Occipital lobe (tissue), 3 donors: ENCODE data around the gene KIF5A. TPM values are rescaled to one million over a fixed set of nuclear protein-coding genes. Genes with fewer than 3 reads are reported as not detected.

ENCODE experiments used
- DNase-seq: peaks from one replicate; lab custom pipeline; 2025; lab: John Stamatoyannopoulos, UW
- small RNA-seq: library from RNA; depleted of rRNA; stranded (forward); fragments of <200 nt; gene quantifications from one replicate; pipeline ENCODE3, GENCODE V24; 2014
- total RNA-seq: library from RNA; depleted of rRNA; stranded (reverse); fragments of >200 nt; gene quantifications from one replicate; pipeline ENCODE4 v1.2.3, GENCODE V29; 2014

KIF5A gene
- total RNA-seq, 1 donor from 2014 or later = 50.2 TPM

DNA sequence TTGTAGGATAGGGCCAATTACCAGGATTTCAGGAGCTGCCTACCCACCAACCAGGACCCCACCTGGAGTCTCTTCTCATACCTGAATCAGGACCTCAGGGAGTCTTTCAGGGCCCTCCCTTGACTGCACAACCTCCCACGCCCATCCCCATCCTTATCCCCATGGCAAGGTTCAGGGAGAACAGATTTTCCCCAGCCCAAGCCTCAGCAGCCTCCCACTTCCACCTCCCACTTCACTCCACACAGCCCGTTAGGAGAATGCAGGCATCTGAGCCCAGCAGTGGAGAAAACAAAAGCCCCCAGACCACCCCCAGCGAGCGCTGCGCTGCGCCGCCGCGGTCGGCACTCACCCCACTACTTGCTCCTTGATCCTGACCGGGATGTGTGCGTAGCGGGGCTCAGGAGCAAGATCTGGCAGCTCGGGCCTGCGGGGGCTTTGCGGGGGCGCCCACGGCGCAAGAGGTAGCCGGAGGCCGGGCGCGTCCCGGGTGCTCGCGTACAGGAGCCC, 81.8 kb downstream of the KIF5A start:
- DNase-seq = no peak

DNA sequence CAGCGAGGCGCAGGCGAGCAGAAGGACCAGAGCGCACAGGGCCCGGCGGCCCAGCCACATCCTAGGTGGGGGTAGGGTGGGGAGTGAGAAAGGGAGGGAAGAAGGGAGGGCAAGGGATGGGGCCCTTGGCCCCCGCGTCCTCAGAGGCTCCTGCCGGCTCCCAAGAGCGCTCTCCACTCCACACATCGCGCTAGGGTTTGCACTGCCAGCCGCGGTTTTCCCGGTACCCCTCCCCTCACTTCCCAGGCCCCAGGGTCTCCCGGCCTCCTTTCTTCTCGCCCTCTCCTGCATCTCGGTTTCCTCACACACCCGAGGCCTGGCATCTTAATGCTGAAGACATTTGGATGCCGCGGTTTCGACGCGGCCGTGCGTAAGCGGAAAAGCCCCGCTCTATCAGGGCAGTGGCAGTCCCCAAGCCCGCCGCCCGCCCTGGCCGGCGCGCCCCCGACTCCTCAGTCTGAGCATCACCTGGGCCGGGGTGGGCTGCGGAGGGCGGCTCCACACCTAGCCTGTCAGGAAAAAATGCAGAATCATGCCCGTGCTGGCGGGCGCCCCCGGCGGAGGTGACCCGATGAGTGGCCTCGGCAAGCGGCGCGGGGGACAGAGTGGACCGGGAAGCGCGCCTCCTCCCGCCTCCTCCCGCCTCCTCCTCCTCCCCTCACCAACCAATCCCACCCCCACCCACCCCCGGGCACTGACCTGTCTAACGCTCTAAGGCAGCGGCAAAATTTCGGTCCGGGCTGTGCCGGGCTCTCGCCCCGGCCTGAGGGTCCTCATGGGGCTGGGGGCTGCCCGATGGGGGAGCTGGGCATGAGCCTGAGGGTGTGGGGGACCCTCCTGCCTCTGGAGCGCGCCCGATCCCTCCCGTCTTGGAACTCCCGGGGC, 82.5 kb downstream of the KIF5A start:
- peak; percentile 24 for DNase-seq

DNA sequence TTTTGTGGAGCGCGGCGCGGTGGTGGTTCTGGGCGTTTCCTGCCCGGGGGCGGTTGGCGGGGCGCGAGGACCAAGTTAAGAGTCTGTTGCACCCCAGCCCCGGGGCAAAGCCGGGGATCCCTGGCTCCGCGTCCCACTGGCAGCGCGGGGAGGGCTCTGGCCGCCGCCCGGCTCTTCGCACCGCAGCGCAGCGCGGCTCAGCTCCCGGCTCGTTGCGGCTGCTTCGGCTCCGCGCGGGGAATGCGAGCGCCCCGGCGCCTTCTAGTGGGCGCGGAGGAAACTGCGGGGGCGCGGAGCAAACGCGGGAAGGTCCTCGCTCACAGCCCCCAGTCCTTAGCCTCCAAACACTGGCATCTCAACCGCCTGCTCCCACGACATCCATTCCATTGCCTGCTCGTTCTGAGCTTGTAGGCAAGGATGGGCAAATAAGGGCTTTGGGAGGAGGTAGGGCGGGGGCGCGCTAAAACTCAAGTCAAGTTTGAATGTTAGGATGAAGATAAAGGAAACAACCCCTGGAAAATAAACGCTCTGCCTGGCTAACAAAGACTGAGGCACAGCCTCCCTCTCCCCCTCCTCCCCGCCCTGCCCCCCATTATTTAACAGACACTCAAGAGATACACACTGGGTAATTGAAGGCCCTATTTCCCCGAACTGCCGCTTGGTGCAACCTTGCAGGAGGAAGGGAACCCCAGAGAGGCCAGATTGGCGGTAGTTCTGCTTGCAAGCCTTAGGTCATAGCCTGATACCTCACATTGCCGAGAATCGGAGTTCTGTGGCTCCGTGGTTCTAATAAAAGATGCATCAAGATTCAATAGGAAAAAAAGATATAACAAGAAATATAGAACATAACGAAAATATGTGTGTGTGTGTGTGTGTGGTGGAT, 83.4 kb downstream of the KIF5A start, which contains the start of gene B4GALNT1:
B4GALNT1 (minus strand) TSS at position 244 of the 883 bp plus-strand sequence. CDS start 1,069 bp downstream, outside the sequence.
- peak; percentile 60 for DNase-seq

Small RNA genes within 50 kb of the gene (small RNA-seq; reads per million reads assigned to genes)
- not detected for gene MIR616

Other genes with a start within 250 kb of the KIF5A start
- 21.7 TPM for gene R3HDM2, start 119.0 kb upstream of the KIF5A start, total RNA-seq
- gene INHBC, start 115.3 kb upstream of the KIF5A start, total RNA-seq = not detected
- not detected for gene INHBE, start 94.7 kb upstream of the KIF5A start, total RNA-seq
- 0.16 TPM for gene GLI1, start 90.3 kb upstream of the KIF5A start, total RNA-seq
- gene ARHGAP9, start 70.2 kb upstream of the KIF5A start, total RNA-seq = 0.94 TPM
- 65.2 TPM for gene MARS1, start 62.0 kb upstream of the KIF5A start, total RNA-seq
- 5.3 TPM for gene DDIT3, start 29.5 kb upstream of the KIF5A start, total RNA-seq
- gene MBD6, start 27.2 kb upstream of the KIF5A start, total RNA-seq = 2.0 TPM
- 103 TPM for gene DCTN2, start 2.9 kb upstream of the KIF5A start, total RNA-seq
- 13.6 TPM for gene PIP4K2C, start 41.1 kb downstream of the KIF5A start, total RNA-seq
- gene DTX3, start 54.8 kb downstream of the KIF5A start, total RNA-seq = 44.5 TPM
- 49.4 TPM for gene ARHGEF25, start 61.4 kb downstream of the KIF5A start, total RNA-seq
- gene B4GALNT1, start 83.2 kb downstream of the KIF5A start, total RNA-seq = 45.2 TPM
- 90.0 TPM for gene OS9, start 144.1 kb downstream of the KIF5A start, total RNA-seq
- gene AGAP2, start 188.7 kb downstream of the KIF5A start, total RNA-seq = 25.6 TPM
- 41.0 TPM for gene TSPAN31, start 195.0 kb downstream of the KIF5A start, total RNA-seq
- gene CDK4, start 202.3 kb downstream of the KIF5A start, total RNA-seq = 59.0 TPM
- gene MARCHF9, start 205.1 kb downstream of the KIF5A start, total RNA-seq = 15.9 TPM
- gene CYP27B1, start 217.0 kb downstream of the KIF5A start, total RNA-seq = not detected
- 0.94 TPM for gene METTL1, start 222.1 kb downstream of the KIF5A start, total RNA-seq
- 2.2 TPM for gene EEF1AKMT3, start 222.6 kb downstream of the KIF5A start, total RNA-seq
- 27.3 TPM for gene TSFM, start 232.7 kb downstream of the KIF5A start, total RNA-seq